IMR-90 (cell line): Measurements from ENCODE around the gene CADM2.

ENCODE experiments used
- MAFK ChIP-seq: IDR thresholded peaks from 2 replicates; pipeline ENCODE4 v1.6.1; 2012; ENCODE audit warnings: low read depth, low read length, improper control_type of control experiment
- POLR2A ChIP-seq: IDR thresholded peaks from 2 replicates; pipeline ENCODE4 v1.6.1; 2012; ENCODE audit warnings: mild to moderate bottlenecking, low read depth, low read length
- RAD21 ChIP-seq: IDR thresholded peaks from 2 replicates; pipeline ENCODE4 v1.6.1; 2012; ENCODE audit warnings: low read length, improper control_type of control experiment
- RCOR1 ChIP-seq: IDR thresholded peaks from 2 replicates; pipeline ENCODE4 v1.6.1; 2012; ENCODE audit warnings: mild to moderate bottlenecking, low read length, improper control_type of control experiment; ENCODE audit not compliant: insufficient replicate concordance
- RFX5 ChIP-seq: IDR thresholded peaks from 2 replicates; pipeline ENCODE4 v1.8.0; 2012; ENCODE audit warnings: low read depth, mild to moderate bottlenecking, low read length, moderate library complexity
- TF ChIP-seq, protein P1 (sequence below): conservative IDR thresholded peaks from 2 replicates; pipeline ENCODE4 v1.5.1; 2012; ENCODE audit warnings: mild to moderate bottlenecking, low read depth, low read length, improper control_type of control experiment

DNA sequence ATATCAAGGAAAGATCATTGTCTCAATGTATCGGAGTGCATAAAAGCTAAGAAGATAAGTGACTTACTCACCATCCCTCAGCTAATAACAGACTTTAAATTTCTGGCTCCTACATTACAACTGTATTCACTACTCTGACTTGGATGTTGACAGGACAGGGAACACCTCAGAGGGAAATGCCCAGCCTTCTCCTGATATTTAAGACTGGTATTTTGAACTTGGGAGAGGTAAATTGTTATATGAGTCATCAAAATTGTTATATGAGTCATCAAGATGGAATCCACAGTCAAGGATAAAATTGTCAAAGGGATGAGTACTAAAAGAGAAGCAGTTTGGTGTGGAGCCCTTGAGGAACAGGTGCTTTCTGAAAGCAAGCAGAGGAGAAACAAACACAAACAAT lies 1070.8 kb downstream of the CADM2 start:
- TF ChIP-seq, protein P1, sequence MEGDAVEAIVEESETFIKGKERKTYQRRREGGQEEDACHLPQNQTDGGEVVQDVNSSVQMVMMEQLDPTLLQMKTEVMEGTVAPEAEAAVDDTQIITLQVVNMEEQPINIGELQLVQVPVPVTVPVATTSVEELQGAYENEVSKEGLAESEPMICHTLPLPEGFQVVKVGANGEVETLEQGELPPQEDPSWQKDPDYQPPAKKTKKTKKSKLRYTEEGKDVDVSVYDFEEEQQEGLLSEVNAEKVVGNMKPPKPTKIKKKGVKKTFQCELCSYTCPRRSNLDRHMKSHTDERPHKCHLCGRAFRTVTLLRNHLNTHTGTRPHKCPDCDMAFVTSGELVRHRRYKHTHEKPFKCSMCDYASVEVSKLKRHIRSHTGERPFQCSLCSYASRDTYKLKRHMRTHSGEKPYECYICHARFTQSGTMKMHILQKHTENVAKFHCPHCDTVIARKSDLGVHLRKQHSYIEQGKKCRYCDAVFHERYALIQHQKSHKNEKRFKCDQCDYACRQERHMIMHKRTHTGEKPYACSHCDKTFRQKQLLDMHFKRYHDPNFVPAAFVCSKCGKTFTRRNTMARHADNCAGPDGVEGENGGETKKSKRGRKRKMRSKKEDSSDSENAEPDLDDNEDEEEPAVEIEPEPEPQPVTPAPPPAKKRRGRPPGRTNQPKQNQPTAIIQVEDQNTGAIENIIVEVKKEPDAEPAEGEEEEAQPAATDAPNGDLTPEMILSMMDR = no peak
- no peak for TF ChIP-seq RFX5
- no peak for TF ChIP-seq MAFK
- no peak for TF ChIP-seq POLR2A
- TF ChIP-seq RCOR1 = no peak
- no peak for TF ChIP-seq RAD21
